Activated naive CD8-positive, alpha-beta T cell (primary cell): ENCODE measurements around the gene TNPO2.
"Not testable (repeated sequence)": the region's sequence is repeated elsewhere in the genome, so short reads cannot be mapped to it uniquely, and the experiment has no call there.

Experiments
- H3K27ac Mint-ChIP-seq: one replicate; pipeline ENCODE4 v1.8.0; 2021; ENCODE audit warnings: mixed read lengths
- H3K27me3 Mint-ChIP-seq: one replicate; pipeline ENCODE4 v1.8.0; 2021; ENCODE audit warnings: mixed read lengths
- H3K36me3 Mint-ChIP-seq: one replicate; pipeline ENCODE4 v1.8.0; 2021; ENCODE audit warnings: mixed read lengths
- H3K4me1 Mint-ChIP-seq: one replicate; pipeline ENCODE4 v1.8.0; 2021; ENCODE audit warnings: low read depth, mixed read lengths
- H3K4me3 Mint-ChIP-seq: one replicate; pipeline ENCODE4 v1.8.0; 2021; ENCODE audit warnings: mild to moderate bottlenecking, mixed read lengths
- H3K9me3 Mint-ChIP-seq: one replicate; pipeline ENCODE4 v1.8.0; 2021; ENCODE audit warnings: low read depth, mixed read lengths

Gene TNPO2

DNA sequence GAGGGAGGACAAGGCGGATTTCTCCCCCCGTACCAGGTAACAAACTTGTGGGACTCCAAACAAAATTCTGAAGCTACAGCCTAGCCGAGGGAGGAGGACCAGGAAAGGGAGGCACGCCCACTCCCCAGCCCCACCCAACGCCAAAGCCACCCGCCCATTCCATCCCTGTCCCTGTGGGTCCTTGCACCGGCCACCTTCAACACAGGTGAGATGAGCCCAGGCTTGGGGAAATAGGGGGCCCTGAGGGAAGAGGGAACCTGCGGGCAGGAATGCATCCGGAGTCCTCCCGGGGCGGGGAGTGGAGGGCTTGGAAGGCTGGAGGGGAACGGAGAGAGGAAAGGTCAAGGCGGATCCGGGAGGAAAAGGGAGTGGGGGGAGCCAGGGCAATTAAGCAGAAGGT lies 27.9 kb upstream of the TNPO2 start, which contains the start of gene BEST2:
TSS of gene BEST2 (plus strand) at position 157 of the 400 bp plus-strand sequence. CDS start 802 bp downstream, outside the sequence.
- no peak within 1 kb of the TSS for H3K27ac Mint-ChIP-seq
- H3K36me3 Mint-ChIP-seq: peaks cover 12% of the 10 kb centered on the region
- H3K9me3 Mint-ChIP-seq: no peaks in the 10 kb centered on the region
- H3K4me1 Mint-ChIP-seq: peaks cover 4% of the 10 kb centered on the region
- peaks cover 16% of the 10 kb centered on the region for H3K27me3 Mint-ChIP-seq
- H3K4me3 Mint-ChIP-seq: no peak within 1 kb of the TSS

DNA sequence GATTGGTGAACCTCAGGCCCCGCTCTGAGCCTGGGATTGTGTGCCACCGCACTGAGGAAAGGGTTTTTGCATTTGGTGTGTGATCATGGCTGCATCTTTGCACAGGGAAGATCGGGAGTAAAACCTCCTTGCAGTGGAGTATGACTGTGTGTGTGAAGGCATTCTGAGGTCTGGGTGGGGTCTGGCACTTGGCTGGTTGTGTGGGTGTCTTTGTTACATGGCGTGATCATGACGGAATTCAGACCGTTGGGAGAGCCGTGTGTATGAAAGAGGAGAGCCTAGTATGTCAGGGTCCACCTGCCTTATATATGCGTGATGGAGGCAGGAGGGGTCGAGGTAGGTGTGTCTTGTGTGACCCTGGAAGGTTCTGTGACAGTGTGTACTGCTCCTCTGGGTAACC lies 27.1 kb upstream of the TNPO2 start:
- H3K27me3 Mint-ChIP-seq: peaks cover 11% of the 10 kb centered on the region
- peaks cover 12% of the 10 kb centered on the region for H3K36me3 Mint-ChIP-seq
- H3K27ac Mint-ChIP-seq: no peak overlapping the region
- peaks cover 4% of the 10 kb centered on the region for H3K4me1 Mint-ChIP-seq
- H3K9me3 Mint-ChIP-seq: no peaks in the 10 kb centered on the region
- H3K4me3 Mint-ChIP-seq: no peak overlapping the region

DNA sequence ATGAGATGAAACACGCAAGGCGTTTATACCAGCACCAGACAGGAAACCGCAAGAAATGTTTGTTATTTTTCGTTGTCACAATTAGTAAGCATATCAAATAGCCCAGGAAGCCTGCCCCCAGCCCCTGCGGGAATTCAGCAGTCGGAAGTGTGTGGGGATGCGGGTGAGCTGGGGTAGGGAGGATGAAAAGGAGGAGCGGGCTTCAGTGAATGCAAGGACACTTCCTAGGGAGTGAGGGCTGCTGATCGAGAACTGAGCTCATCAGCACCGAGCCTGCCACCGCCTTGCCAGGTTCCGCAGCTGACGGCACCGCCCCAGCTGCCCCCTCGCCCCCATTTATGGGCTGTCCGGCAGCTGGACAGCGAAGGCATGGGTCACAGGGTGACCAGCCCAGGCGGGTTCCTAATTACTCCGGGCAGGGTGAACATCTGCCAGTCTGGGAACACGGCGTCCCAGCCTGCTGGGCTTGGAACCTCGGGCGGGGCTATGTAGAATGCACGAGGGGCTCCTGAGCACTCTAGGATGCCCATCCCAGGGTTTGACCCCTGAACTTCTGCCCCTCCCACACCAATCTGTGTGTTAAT lies 26.3 kb upstream of the TNPO2 start:
- H3K27ac Mint-ChIP-seq: no peak overlapping the region
- H3K4me1 Mint-ChIP-seq: peaks cover 4% of the 10 kb centered on the region
- peaks cover 12% of the 10 kb centered on the region for H3K36me3 Mint-ChIP-seq
- no peaks in the 10 kb centered on the region for H3K9me3 Mint-ChIP-seq
- no peak overlapping the region for H3K4me3 Mint-ChIP-seq
- peaks cover 11% of the 10 kb centered on the region for H3K27me3 Mint-ChIP-seq

GRCh38 chr19:12748489-12748888 lies 24.8 kb upstream of the TNPO2 start:
- H3K4me1 Mint-ChIP-seq: peaks cover 4% of the 10 kb centered on the region
- no peak overlapping the region for H3K4me3 Mint-ChIP-seq
- H3K27ac Mint-ChIP-seq: no peak overlapping the region
- H3K36me3 Mint-ChIP-seq: peaks cover 12% of the 10 kb centered on the region
- H3K9me3 Mint-ChIP-seq: no peaks in the 10 kb centered on the region
- peaks cover 11% of the 10 kb centered on the region for H3K27me3 Mint-ChIP-seq

DNA sequence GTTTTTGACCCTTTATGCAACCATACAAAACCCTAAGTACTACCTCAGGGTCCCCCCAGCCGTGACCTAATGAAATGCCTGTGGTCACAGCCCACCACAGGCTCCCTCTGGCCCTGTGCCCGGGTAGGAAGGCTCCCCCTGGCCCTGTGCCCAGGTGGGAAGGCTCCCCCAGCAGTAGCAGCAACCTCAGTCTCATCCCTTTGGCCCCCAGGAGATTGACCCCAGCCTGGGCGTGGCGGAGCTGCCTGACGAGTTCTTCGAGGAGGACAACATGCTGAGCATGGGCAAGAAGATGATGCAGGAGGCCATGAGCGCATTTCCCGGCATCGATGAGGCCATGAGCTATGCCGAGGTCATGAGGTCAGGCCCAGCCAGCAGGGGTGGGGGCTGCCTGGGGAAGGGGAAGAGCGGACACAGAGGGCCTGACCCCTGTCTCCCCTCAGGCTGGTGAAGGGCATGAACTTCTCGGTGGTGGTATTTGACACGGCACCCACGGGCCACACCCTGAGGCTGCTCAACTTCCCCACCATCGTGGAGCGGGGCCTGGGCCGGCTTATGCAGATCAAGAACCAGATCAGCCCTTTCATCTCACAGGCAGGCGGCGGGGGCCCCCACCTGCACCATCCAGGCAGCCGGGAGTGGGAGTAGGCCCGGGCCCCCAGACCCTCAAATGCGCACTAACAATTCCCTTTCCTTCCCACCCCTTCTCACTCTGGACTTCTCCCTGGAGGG lies 21.6 kb upstream of the TNPO2 start:
- Mint-ChIP-seq H3K36me3 (peaks cover 12% of the 10 kb centered on the region), H3K27me3 (peaks cover 4% of the 10 kb centered on the region), H3K4me3 (no peak overlapping the region), H3K9me3 (no peaks in the 10 kb centered on the region), H3K27ac (no peak overlapping the region), H3K4me1 (peaks cover 7% of the 10 kb centered on the region)

GRCh38 chr19:12737835-12738351 lies 14.2 kb upstream of the TNPO2 start:
- H3K36me3 Mint-ChIP-seq: peaks cover 4% of the 10 kb centered on the region
- peak overlapping the region; percentile 100 for H3K4me3 Mint-ChIP-seq
- peak overlapping the region; percentile 98 for H3K27ac Mint-ChIP-seq
- no peaks in the 10 kb centered on the region for H3K27me3 Mint-ChIP-seq
- no peaks in the 10 kb centered on the region for H3K9me3 Mint-ChIP-seq
- peaks cover 27% of the 10 kb centered on the region for H3K4me1 Mint-ChIP-seq

DNA sequence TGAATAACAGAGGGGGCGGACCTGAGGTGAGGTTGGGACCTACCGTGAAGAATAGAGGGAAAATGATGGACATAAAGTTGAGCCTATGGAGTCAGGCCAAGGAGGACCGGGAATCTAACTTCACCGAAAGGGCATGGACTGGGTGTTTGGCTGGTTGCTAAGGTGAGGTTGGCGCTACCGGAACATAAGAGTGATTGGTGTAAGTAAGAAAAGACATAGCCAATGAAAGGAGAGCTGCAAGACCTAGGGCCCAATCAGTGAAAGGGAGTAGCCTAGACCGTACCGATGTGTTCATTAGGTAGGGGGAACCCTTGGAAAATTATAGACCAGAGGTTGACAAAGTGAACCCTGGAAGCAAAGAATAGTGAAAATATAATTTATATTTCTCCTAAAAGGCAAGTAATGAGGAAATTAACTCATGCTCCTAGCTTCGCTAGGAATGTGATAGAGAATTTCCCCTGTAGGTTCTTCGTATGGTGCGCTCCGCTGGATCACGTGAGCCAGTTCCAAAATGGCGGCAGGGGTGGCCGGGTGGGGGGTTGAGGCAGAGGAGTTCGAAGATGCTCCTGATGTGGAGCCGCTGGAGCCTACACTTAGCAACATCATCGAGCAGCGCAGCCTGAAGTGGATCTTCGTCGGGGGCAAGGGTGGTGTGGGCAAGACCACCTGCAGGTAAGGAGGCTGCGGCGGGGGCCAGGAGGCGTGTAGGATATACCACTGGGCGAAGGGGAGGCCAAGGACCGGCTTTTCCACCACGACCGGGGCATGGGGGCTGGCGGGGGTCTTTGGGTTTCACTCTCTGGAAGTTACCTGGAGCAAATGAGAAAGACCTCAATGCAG lies 13.5 kb upstream of the TNPO2 start, which contains the start of gene GET3:
TSS of gene GET3 (plus strand) at position 503 of the 840 bp plus-strand sequence. CDS start at position 512, 9 bp downstream.
- peak within 1 kb of the TSS; percentile 100 for H3K4me3 Mint-ChIP-seq
- peak within 1 kb of the TSS; percentile 98 for H3K27ac Mint-ChIP-seq
- no peaks in the 10 kb centered on the region for H3K27me3 Mint-ChIP-seq
- peaks cover 4% of the 10 kb centered on the region for H3K36me3 Mint-ChIP-seq
- H3K9me3 Mint-ChIP-seq: no peaks in the 10 kb centered on the region
- H3K4me1 Mint-ChIP-seq: peaks cover 33% of the 10 kb centered on the region

DNA sequence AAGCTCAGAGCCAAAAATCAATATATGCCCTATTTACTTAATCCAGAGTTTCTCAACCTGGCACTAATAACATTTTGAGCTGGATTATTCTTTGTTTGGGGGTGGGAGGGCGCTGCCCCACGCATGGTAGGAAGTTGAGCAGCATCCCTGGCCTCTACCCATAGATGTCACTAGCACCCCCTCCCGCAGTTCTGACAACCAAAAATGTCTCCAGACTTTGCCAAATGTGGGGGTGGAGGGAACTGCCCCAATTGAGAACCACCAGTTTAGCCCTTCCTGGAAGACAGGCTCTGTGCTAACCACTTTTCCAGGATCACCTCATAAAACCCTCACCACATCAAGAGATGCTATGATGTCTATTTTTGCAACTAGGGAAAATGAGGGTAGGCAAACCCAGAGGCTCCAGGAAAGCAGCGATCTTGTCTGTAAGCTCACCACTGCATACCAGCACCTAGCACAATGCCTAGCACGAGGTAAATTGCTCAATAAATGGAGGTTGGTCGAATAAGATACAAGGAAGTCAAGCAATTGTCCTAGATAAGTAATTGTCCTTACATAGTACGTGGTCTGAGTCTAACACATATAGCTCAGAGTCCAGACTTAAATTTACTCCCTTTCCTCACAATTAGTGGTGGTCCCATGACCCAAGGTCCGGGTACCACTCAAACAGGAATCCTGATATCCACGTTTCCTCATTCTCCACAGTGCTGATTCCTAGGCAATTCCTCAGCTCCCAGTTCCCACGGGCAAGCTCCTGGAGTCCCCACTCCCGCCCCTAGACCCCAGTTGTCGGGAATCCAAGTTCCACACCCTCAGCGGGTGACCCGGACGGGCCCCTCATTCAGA lies 9.9 kb upstream of the TNPO2 start:
- Mint-ChIP-seq H3K9me3 (no peaks in the 10 kb centered on the region), H3K4me3 (peak overlapping the region; percentile 93), H3K36me3 (peaks cover 2% of the 10 kb centered on the region), H3K27me3 (no peaks in the 10 kb centered on the region), H3K4me1 (peaks cover 38% of the 10 kb centered on the region), H3K27ac (peak overlapping the region; percentile 94)

DNA sequence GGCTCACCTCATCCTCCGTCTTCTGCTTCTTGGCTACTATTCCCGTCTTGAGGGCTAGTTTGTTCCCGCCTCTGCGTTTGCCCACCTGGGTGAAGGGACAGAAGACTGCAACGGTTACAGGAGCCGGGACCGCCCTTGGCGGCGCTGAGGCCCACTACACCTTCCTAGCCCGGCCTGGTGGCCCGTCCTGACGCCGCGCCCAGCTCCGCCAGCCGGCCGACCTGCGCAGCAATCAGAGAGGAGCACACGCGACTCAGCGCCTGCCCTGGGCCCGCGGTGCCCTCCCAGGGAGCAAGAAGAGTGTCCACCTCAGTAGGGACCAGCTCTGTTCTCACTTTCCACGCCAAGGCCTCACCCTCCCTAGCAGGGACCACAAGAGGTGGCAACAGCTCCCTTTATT lies 7.6 kb upstream of the TNPO2 start:
- no peaks in the 10 kb centered on the region for H3K9me3 Mint-ChIP-seq
- H3K4me1 Mint-ChIP-seq: peaks cover 24% of the 10 kb centered on the region
- H3K27ac Mint-ChIP-seq: no peak overlapping the region
- H3K27me3 Mint-ChIP-seq: no peaks in the 10 kb centered on the region
- H3K36me3 Mint-ChIP-seq: peaks cover 2% of the 10 kb centered on the region
- no peak overlapping the region for H3K4me3 Mint-ChIP-seq

DNA sequence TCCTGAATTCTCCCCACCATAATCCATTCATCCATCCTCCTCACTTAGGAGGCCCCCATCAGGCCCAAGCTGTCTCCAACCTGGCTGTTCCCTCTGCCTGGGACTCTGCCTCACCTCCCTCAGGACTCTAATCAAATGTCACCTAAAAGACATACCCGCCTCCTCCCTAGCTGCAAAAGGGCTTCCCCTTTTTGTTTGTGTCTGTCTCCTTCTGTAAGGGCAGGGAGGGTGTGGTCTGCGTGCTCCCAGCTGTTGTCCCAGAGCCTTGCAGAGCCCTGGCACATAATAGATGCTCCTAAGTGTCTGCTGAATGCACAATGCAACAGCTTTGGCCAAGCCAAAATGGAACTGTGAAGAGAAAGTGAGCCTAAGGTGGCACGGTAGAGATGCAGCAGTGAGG lies 6.3 kb upstream of the TNPO2 start:
- Mint-ChIP-seq H3K36me3 (peaks cover 2% of the 10 kb centered on the region), H3K4me3 (no peak overlapping the region), H3K4me1 (peaks cover 24% of the 10 kb centered on the region), H3K27me3 (no peaks in the 10 kb centered on the region), H3K27ac (peak overlapping the region; percentile 42), H3K9me3 (no peaks in the 10 kb centered on the region)

DNA sequence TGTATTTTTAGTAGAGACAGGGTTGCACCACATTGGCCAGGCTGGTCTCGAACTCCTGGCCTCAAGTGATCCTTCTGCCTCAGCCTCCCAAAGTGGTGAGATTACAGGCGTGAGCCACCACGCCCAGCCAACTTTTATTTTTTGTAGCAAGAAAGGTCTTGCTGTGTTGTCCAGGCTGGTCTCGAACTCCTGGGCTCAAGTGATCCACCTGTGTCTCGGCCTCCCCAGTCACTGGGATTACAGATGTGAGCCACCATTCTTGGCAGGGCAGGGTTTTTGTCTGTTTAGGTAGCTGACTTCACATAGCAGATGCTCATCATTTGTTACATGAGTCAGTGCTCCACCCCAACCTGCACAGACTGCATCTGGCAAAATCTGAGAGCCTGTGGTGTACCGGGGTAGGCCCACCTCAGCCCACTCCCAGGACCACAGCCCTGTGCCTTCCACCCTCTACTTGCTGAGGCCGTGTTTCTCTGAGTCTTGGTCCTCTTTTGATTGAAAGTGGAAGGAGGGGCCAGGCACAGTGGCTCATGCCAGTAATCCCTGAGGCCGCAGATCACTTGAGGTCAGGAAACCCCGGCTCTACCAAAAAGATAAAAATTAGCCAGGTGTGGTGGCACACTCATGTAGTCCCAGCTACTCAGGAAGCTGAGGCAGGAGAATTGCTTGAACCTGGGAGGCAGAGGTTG lies 4.2 kb upstream of the TNPO2 start:
- H3K27ac Mint-ChIP-seq: no peak overlapping the region
- no peak overlapping the region for H3K4me3 Mint-ChIP-seq
- H3K36me3 Mint-ChIP-seq: peaks cover under 1% of the 10 kb centered on the region
- no peaks in the 10 kb centered on the region for H3K27me3 Mint-ChIP-seq
- peaks cover 24% of the 10 kb centered on the region for H3K4me1 Mint-ChIP-seq
- no peaks in the 10 kb centered on the region for H3K9me3 Mint-ChIP-seq

GRCh38 chr19:12726988-12727316 lies 3.2 kb upstream of the TNPO2 start:
- Mint-ChIP-seq H3K4me1 (peaks cover 15% of the 10 kb centered on the region), H3K4me3 (no peak overlapping the region), H3K27me3 (no peaks in the 10 kb centered on the region), H3K27ac (no peak overlapping the region), H3K36me3 (peaks cover 4% of the 10 kb centered on the region), H3K9me3 (no peaks in the 10 kb centered on the region)

DNA sequence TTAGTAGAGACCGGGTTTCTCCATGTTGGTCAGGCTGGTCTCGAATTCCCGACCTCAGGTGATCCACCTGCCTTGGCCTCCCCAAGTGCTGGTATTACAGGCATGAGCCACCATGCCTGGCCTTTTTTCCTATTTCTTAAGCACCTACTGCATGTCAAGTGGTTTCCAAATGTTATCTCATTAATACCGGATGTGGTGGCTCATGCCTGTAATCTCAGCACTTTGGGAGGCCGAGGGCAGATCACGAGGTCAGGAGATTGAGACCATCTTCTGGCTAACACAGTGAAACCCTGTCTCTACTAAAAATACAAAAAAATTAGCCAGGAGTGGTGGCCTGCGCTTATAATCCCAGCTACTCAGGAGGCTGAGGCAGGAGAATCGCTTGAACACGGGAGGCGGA lies 1.9 kb upstream of the TNPO2 start:
- H3K27ac Mint-ChIP-seq, H3K27me3 Mint-ChIP-seq, H3K36me3 Mint-ChIP-seq, H3K9me3 Mint-ChIP-seq, H3K4me3 Mint-ChIP-seq: not testable (repeated sequence)
- peaks cover 16% of the 10 kb centered on the region for H3K4me1 Mint-ChIP-seq

DNA sequence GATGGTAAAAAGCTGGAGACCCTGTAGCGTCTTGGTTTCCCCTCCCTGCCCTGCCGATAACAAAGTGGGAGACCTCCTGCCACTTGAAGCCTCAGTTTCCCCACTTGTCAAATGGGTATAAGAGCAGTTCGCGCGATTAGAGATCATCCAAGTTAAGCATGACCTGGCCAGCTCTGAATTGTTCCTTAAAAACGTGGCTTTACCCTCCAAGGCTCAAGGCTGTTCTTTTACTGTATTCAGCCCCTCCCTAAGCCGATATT lies 421 bp downstream of the TNPO2 start:
- peak overlapping the region; percentile 97 for H3K27ac Mint-ChIP-seq
- peak overlapping the region; percentile 99 for H3K4me3 Mint-ChIP-seq
- peaks cover 22% of the 10 kb centered on the region for H3K4me1 Mint-ChIP-seq
- H3K27me3 Mint-ChIP-seq: no peaks in the 10 kb centered on the region
- peaks cover 14% of the 10 kb centered on the region for H3K36me3 Mint-ChIP-seq
- no peaks in the 10 kb centered on the region for H3K9me3 Mint-ChIP-seq
